Keratinocyte (primary cell): ENCODE measurements around the gene ELOVL7. TPM values are rescaled to one million over a fixed set of nuclear protein-coding genes. Genes with fewer than 3 reads are reported as not detected.
"Not testable (repeated sequence)": the region's sequence is repeated elsewhere in the genome, so short reads cannot be mapped to it uniquely, and the experiment has no call there.

Source experiments
- DNase-seq: peaks from one replicate; pipeline ENCODE4 v3.0.0-alpha.2; 2011; ENCODE audit warnings: low read depth, missing footprints, low spot score
- FAIRE-seq: peaks from 2 replicates; lab custom pipeline; 2011; peaks lifted over from hg19 to GRCh38; lab: Jason Lieb, UNC
- H2AFZ ChIP-seq: 2 replicates; pipeline ENCODE4 v1.6.0; 2012; ENCODE audit warnings: low read length, control low read depth, inconsistent platforms; ENCODE audit not compliant: control insufficient read depth
- H3K27ac ChIP-seq: 2 replicates; pipeline ENCODE4 v1.5.1; 2011; ENCODE audit warnings: low read length; ENCODE audit not compliant: control insufficient read depth, insufficient read depth
- H3K27me3 ChIP-seq: 3 replicates; pipeline ENCODE4 v1.6.0; 2011; ENCODE audit warnings: low read length; ENCODE audit not compliant: control insufficient read depth, insufficient read depth; ENCODE audit errors: extremely low read depth
- H3K36me3 ChIP-seq, 2 experiments: 2 replicates in 1 of 2; 3 replicates in 1 of 2; pipeline ENCODE4 v1.5.1; 2011; ENCODE audit warnings: low read length in 2 of 2, mild to moderate bottlenecking in 1 of 2; ENCODE audit not compliant: control insufficient read depth in 2 of 2, insufficient read depth in 2 of 2; ENCODE audit errors: extremely low read depth in 1 of 2
- H3K4me1 ChIP-seq: 3 replicates; pipeline ENCODE4 v1.5.1; 2011; ENCODE audit warnings: low read length; ENCODE audit not compliant: control insufficient read depth, insufficient read depth; ENCODE audit errors: extremely low read depth
- H3K4me2 ChIP-seq: 3 replicates; pipeline ENCODE4 v1.6.0; 2011; ENCODE audit warnings: low read depth, low read length; ENCODE audit not compliant: control insufficient read depth, insufficient read depth; ENCODE audit errors: extremely low read depth
- H3K4me3 ChIP-seq, 3 experiments: fragments of 200-600 bp in 1 of 3; sonication (generic) in 1 of 3; 2 replicates in 2 of 3; 3 replicates in 1 of 3; pipeline ENCODE4 v1.5.1; 2011 to 2016; ENCODE audit warnings: low read length in 3 of 3, mild to moderate bottlenecking in 3 of 3, control low read depth in 2 of 3, inconsistent platforms in 1 of 3, low read depth in 1 of 3, mixed read lengths in 1 of 3, mixed run types in 1 of 3, moderate library complexity in 1 of 3; ENCODE audit not compliant: control insufficient read depth in 2 of 3, insufficient read depth in 2 of 3; ENCODE audit errors: extremely low read depth in 1 of 3
- H3K79me2 ChIP-seq: 2 replicates; pipeline ENCODE4 v1.6.0; 2012; ENCODE audit warnings: low read length; ENCODE audit not compliant: control insufficient read depth, insufficient read depth
- H3K9ac ChIP-seq: 3 replicates; pipeline ENCODE4 v1.6.0; 2011; ENCODE audit warnings: low read length; ENCODE audit not compliant: control insufficient read depth, insufficient read depth; ENCODE audit errors: extremely low read depth
- H3K9me1 ChIP-seq: 3 replicates; pipeline ENCODE4 v1.6.0; 2011; ENCODE audit warnings: low read length; ENCODE audit not compliant: control insufficient read depth, insufficient read depth; ENCODE audit errors: extremely low read depth
- H3K9me3 ChIP-seq: 2 replicates; pipeline ENCODE4 v1.5.1; 2012; ENCODE audit warnings: low read depth, low read length; ENCODE audit not compliant: control insufficient read depth
- H4K20me1 ChIP-seq: 3 replicates; pipeline ENCODE4 v1.6.0; 2011; ENCODE audit warnings: low read length; ENCODE audit not compliant: control insufficient read depth, insufficient read depth; ENCODE audit errors: extremely low read depth
- EZH2 ChIP-seq: IDR thresholded peaks from one replicate; pipeline ENCODE4 v1.6.1; 2012; ENCODE audit warnings: inconsistent platforms, mild to moderate bottlenecking, low read length, moderate library complexity
- dilution Hi-C: fragments of 300-500 bp; cut with MboI; formaldehyde crosslinking; loops from one replicate; pipeline ENCODE4 v1.7.0; 2020; ENCODE audit warnings: low sequenced_read_pairs; ENCODE audit not compliant: extremely low pct_ligation_motif_present
- polyA plus RNA-seq, 5 experiments: library from polyadenylated mRNA; depleted of rRNA in 3 of 5; stranded (reverse) in 3 of 5; stranded (forward) in 1 of 5; unstranded in 1 of 5; fragments of >200 nt; gene quantifications; 1 replicate in 1 of 5; 2 replicates in 3 of 5; 3 replicates in 1 of 5; pipeline versions ENCODE4 v1.2.1 to v1.2.3, GENCODE V29; 2011 to 2012; ENCODE audit warnings: missing spikeins in 2 of 5, low read depth in 1 of 5, low replicate concordance in 1 of 5
- TF ChIP-seq, protein P1 (sequence below), 3 experiments: IDR thresholded peaks in 1 of 3; conservative IDR thresholded peaks in 1 of 3; optimal IDR thresholded peaks in 1 of 3; 2 replicates in 2 of 3; 3 replicates in 1 of 3; pipeline versions ENCODE3 to v1.5.1; 2011; ENCODE audit warnings: low read length in 3 of 3, mild to moderate bottlenecking in 3 of 3, moderate library complexity in 2 of 3, control low read depth in 1 of 3, inconsistent platforms in 1 of 3; ENCODE audit not compliant: insufficient read depth in 2 of 3; ENCODE audit errors: extremely low read depth in 1 of 3

ELOVL7 gene
- polyA plus RNA-seq, 1 donor (not counting 4 experiments of a cell fraction or from before 2014, with no cell fraction given) = 12.0 TPM

DNA sequence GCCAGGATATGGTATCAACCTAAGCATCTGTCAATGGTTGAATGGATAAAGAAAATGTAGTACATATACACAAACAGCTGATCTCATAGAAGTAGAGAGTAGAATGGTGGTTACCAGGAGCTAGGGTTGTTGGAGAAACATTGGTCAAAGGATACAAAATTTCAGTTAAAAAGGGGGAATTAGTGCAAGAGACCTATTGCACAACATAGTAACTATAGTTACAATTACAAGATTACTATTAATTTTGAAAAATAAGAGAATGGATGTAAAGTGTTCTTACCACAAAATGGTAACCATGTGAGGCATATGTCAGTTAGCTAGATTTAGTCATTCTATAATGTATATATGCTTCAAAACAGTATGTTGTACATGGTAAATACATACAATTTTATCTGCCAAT, 28.8 kb upstream of the ELOVL7 start:
- Histone ChIP-seq H3K27ac (no peak overlapping the region), H3K4me1 (no peaks in the 10 kb centered on the region), H3K4me3 (no peak overlapping the region), H3K4me2 (no peak overlapping the region), H3K36me3 (no peaks in the 10 kb centered on the region), H3K9me3 (no peaks in the 10 kb centered on the region), H3K9ac (no peak overlapping the region), H4K20me1 (no peaks in the 10 kb centered on the region), H2AFZ (no peak overlapping the region), H3K27me3 (no peaks in the 10 kb centered on the region), H3K79me2 (no peaks in the 10 kb centered on the region), H3K9me1 (no peaks in the 10 kb centered on the region)
- dilution Hi-C loops = no loop called here
- FAIRE-seq (no peak), DNase-seq (no peak)
- TF ChIP-seq EZH2 = no peak
- TF ChIP-seq, protein P1, sequence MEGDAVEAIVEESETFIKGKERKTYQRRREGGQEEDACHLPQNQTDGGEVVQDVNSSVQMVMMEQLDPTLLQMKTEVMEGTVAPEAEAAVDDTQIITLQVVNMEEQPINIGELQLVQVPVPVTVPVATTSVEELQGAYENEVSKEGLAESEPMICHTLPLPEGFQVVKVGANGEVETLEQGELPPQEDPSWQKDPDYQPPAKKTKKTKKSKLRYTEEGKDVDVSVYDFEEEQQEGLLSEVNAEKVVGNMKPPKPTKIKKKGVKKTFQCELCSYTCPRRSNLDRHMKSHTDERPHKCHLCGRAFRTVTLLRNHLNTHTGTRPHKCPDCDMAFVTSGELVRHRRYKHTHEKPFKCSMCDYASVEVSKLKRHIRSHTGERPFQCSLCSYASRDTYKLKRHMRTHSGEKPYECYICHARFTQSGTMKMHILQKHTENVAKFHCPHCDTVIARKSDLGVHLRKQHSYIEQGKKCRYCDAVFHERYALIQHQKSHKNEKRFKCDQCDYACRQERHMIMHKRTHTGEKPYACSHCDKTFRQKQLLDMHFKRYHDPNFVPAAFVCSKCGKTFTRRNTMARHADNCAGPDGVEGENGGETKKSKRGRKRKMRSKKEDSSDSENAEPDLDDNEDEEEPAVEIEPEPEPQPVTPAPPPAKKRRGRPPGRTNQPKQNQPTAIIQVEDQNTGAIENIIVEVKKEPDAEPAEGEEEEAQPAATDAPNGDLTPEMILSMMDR (optimal IDR thresholded peaks at IDR 0.05 in 1 of 3, IDR thresholded peaks at IDR 0.05 in 1 of 3, conservative IDR thresholded peaks at IDR 0.05 in 1 of 3; ENCODE audit: extremely low read depth in 1 of 3, insufficient read depth in 2 of 3, low read length in 3 of 3) = no peak

DNA sequence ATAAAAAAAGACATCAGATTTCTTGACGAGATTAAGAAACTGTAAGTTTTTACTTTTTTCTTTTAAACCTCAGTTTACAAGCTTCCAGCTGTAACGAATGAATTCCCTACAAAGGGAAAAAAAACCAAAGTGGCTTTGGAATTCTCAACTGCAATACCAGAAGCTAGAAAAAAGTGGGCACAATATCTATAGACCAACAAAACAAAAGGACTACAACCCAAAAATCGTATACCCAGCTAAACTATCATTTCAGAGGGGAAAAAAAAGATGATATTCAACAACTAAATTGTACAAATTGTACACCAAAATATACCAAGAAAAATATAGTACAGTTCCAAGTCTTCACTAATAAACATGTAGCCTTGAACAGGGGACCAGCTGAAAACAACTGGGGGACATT, 26.8 kb upstream of the ELOVL7 start:
- H3K9me1 ChIP-seq = no peaks in the 10 kb centered on the region
- no peak overlapping the region for H3K4me2 ChIP-seq
- no peak overlapping the region for H3K27ac ChIP-seq
- DNase-seq (no peak), FAIRE-seq (no peak)
- no peaks in the 10 kb centered on the region for H3K4me1 ChIP-seq
- no peak overlapping the region for H3K4me3 ChIP-seq
- no peak overlapping the region for H2AFZ ChIP-seq
- H3K9ac ChIP-seq = no peak overlapping the region
- TF ChIP-seq, protein P1 (optimal IDR thresholded peaks at IDR 0.05 in 1 of 3, IDR thresholded peaks at IDR 0.05 in 1 of 3, conservative IDR thresholded peaks at IDR 0.05 in 1 of 3; ENCODE audit: extremely low read depth in 1 of 3, insufficient read depth in 2 of 3, low read length in 3 of 3) = no peak
- TF ChIP-seq EZH2 = no peak
- H4K20me1 ChIP-seq = no peaks in the 10 kb centered on the region
- H3K27me3 ChIP-seq = no peaks in the 10 kb centered on the region
- dilution Hi-C loops = no loop called here
- no peaks in the 10 kb centered on the region for H3K36me3 ChIP-seq
- H3K9me3 ChIP-seq = no peaks in the 10 kb centered on the region
- H3K79me2 ChIP-seq = no peaks in the 10 kb centered on the region

DNA sequence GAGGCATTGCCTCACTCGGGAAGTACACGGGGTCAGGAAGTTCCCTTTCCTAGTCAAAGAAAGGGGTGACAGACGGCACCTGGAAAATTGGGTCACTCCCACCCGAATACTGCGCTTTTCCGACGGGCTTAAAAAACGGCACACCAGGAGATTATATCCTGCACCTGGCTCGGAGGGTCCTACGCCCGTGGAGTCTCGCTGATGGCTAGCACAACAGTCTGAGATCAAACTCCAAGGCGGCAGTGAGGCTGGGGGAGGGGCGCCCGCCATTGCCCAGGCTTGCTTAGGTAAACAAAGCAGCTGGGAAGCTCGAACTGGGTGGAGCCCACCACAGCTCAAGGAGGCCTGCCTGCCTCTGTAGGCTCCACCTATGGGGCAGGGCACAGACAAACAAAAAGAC, 16.5 kb upstream of the ELOVL7 start:
- H3K9me1 ChIP-seq, H3K4me1 ChIP-seq, H3K27ac ChIP-seq, DNase-seq, FAIRE-seq, H4K20me1 ChIP-seq, H3K36me3 ChIP-seq, H3K9ac ChIP-seq, H3K9me3 ChIP-seq, H3K4me2 ChIP-seq, dilution Hi-C loops, H3K27me3 ChIP-seq, H3K79me2 ChIP-seq, H3K4me3 ChIP-seq, H2AFZ ChIP-seq: not testable (repeated sequence)
